ENCODE results near the gene CYP4F22.
"Not testable (repeated sequence)": the region's sequence is repeated elsewhere in the genome, so short reads cannot be mapped to it uniquely, and the experiment has no call there.

Gene CYP4F22

DNA sequence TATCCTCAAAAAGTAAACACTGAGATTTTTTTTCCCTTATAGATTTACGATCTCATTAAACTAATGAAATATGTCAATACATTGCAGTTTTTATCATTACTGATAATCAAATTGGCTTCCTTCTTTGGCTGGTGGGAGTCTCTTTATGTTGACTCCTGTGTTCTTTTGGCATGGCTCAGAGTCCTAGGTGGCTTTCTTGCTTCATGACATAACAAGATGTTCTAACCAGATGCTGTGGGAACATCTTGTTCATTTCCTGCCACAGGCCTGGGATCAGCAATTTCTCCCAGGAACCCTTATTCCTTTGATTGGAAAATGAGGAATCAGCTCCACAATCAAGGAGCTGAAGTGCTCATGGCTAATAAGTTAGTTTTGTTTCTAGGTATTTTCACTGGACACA lies 13.2 kb upstream of the CYP4F22 start:
- DNase-seq: no peak

DNA sequence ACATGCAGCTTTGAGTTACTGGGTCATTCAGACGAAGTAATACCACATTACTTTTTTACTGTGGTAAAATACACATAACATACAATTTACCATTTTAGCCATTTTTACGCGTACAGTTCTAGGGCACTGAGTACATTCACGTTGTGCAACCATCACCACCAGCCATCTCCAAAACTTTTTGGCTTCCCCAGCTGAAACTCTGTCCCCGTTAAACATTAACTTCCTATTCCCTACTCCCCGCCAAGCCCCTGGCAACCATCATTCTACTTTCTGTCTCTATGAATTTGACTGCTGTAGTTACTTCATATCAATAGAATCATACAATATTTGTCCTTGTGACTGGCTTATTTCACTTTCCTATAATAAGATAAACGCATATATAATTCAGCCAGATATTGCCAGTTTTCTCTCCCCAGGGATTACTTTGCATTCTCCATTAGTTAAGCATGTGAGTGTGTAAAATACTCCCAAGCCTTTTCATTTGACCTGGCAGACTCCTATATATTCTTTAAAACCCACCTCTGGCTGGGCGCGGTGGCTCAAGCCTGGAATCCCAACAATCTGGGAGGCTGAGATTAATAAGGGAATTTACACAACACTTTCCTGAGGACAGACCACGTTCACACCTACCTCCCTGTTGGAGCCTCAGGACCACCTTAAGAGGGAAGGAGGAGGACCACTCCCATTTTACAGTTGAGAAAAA lies 10.0 kb upstream of the CYP4F22 start:
- DNase-seq: no peak

DNA sequence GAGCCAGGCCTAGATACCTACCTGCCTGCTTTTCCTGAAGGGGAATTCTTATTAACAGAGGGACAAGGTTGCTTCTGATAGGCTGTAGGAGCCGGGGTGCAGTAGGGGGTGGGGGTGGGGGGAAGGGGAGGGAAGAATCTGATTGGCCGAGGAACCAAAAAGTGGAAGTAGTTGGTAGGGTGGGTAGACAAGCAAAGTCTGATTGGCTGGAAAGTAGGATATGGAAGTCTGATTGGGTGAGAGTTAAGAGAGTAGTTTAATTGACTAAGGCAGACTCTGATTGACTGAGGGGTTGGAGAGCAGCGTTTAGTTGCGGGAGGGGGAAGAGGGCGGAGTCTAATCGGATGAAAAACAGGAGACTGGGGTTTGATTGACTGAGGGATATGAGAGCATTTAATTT lies 9.4 kb upstream of the CYP4F22 start:
- DNase-seq: no peak

DNA sequence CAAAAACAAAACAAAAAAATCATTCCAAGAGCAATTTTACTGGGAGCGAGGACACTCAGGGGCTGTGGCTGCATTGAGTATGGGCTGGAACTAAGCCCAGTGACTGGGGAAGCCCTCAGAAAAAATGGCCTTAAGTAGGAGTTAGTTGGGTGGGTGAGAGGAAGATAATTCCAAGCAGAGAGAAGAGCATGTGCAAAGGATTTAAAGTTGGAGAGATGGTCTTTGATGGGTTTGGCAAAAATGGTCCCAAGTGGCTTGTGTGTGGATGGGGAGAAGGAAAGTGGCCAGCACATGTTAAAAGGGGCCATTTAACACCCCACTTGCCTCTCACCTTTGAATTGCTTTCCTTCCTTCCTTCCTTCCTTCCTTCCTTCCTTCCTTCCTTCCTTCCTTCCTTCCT lies 6.7 kb upstream of the CYP4F22 start:
- DNase-seq: no peak

DNA sequence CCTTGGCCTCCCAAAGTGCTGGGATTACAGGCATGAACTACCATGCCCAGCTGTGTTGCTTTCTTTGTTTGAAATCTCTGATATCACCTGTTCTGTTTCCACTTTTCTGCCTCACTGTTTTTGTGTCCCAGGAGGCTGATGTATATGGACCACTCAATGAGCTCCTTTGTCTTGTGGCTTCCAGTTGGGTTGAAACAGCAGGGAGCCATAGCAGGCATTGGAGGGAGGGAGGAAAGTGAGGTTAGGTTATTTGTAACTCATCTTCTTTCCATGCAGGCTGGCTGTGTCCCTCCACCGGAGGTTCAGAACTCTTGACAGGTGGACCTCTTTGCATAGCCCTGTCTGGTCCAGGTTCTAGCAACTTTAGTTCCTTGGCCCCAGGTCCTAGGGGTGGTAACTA lies 6.1 kb upstream of the CYP4F22 start:
- DNase-seq: no peak

DNA sequence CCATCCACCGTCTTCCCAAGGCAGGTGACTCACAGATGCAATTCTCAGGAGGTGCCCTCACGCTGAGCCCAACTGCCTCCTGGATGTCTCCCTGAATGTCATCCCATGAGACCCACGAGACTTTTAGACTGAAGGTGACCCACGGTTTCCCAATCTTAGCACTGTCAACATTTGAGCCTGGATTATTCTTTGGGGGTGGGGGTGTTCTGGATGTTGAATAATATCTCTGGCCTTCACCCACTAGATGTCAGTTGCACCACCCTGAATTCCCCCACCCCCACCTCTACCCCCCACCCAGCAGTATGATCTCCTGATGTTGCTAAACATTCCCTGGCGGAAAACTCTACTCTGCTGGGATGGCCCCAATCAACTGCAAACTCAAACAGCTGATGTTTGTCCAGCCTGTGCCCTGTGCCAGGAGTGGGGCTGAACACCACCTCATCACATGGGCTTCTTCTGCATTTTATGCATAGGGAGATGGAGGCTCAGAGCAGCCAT lies 2.2 kb upstream of the CYP4F22 start:
- no peak for DNase-seq

DNA sequence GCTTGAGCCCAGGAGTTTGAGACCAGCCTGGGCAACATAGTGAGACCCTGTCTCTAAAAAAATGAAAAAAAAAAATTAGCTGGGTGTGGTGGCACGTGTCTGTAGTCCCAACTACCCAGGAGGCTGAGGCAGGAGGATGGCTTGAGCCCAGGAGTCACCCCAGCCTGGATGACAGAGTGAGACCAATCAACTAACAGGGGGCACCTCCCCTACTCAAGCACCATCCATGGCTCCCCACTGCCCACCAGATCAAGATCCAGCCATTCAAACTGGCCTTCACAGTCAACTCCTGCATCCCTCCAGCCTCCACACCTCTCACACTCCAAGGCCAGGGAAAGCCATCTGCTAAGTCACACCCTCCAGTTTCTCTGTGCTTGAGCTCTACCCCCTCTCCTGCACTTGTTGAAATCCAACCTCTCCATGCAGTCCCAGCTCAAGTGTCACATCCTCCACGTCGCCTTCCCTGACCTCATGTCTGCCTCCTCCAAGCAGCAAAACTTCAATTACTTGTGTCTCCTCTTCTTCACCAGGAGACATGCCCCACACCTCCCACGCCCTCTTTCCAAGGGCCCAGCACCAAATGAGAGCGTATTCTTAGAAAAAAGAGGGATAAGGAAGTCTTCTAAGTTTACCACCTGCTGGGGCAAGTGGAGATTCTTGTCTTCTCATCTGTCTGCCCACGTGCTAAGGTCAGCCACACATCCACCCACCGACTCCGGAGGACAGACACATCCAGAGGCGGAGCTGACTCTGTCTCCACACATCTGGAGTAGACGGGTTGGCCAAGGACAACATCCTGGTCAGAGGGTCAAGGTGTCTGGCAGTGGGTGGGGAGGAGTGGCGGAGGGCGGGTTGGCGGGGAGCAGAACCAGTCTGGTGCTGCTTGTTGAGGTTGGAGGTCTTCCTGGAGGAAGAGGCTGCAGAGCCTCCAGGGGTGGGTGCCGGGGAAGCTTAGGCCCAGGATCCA lies 974 bp upstream of the CYP4F22 start:
- DNase-seq: no peak

DNA sequence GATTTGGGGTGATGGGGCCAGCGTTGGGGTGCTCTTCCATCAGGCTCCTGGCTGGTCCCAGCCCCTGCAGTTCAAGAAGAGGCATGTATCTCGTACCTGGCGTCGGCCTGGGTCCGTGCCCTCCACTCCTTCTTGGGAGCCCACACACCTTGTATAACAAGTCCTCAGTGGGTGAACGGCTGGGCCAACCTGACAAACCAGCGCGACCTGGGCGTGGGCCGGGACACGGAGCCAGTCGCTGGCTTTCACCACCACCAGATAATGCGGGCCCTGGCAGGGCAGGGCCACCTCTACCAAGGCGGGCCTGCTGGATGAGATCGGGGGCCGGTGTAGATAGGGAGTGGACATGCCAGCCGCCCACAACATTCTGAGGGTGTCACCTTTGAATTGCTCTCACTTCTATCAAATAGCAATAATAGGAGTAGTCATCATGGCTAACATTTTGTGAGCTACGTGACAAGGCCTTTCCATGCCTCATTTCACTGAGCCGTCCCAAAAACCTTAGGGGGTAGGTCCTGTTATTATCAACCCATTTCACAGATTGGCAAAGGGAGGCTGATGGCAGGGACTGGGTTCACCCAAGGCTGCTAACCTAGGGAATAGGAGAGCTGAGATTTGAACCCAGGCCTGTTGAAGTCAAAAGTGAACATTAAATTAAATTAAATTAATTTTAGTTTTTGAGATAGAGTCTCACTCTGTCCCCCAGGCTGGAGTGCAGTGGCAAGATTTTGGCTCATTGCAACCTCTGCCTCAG lies 3.5 kb downstream of the CYP4F22 start:
- no peak for DNase-seq

DNA sequence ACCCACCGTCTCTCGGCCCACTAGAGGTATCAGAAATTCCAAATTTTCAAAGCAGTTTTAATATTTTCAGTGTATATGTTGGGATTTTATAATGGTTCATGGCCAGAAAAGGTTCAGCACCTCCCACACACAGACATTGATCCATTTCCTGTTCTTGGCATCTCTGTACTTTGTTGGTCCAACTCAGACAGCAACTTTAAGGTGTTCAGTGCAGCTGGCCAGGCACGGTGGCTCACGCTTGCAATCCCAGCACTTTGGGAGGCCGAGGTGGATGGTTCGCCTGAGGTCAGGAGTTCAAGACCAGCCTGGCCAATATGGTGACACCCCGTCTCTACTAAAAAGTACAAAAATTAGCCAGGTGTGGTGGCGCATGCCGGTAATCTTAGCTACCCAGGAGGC lies 6.9 kb downstream of the CYP4F22 start:
- DNase-seq: not testable (repeated sequence)

DNA sequence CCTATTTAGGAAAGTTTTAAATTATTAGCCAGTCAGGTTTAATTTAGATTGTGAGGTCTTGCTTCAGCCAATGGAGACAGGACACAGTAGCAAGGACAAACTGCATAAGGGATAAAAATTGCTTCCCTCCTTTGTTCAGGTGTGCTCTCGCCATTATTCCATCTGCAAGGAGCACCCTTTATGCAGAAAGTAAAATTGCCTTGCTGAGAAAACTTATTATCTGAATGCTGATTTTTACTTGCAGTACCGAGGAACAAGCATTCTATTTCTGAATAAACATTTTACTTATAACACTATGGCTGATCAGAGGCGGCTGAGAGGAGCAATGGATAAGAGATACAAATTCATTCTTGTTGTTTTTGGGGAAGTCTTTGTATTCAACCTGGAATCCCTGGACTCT lies 8.0 kb downstream of the CYP4F22 start:
- no peak for DNase-seq

DNA sequence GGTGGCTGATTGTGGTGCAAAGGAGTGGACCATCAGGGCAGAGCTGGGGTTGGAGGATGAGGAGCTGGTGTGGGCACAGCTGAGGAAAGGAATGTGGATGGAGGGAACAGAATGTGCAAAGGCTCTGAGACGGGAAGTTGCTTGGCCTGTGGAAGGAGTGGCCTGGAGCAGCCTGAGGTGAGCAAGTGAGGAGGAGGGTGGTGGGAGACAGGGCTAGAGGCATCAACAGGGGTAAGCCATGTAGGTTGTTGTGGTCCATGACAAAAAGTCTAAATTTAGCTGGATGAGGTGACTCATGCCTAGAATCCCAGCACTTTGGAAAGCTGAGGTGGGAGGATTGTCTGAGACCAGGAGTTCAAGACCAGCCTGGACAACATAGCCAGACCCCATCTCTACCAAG lies 9.5 kb downstream of the CYP4F22 start:
- DNase-seq: no peak

DNA sequence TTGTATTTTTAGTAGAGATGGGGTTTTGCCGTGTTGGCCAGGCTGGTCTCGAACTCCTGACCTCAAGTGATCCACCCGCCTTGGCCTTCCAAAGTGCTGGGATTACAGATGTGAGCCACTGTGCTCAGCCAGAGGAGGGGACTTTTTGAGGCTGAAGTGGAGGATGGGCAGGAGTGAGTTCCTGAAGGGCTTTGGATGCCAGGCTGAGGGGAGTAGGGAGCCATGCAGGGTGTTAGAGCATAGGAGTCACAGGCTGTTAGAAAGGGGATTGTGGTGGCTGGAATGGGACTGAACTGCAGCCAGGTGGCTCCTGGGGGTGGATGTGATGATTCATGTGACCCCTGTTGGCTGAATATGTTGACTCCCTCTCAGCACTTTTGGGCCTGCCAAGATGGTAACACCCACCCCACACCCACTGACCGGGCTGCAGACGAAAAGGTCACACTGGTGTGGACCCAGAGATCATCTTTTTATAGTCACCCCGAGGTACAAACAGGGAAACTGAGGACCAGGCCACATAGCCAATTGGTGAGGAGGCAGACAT lies 11.2 kb downstream of the CYP4F22 start:
- no peak for DNase-seq

DNA sequence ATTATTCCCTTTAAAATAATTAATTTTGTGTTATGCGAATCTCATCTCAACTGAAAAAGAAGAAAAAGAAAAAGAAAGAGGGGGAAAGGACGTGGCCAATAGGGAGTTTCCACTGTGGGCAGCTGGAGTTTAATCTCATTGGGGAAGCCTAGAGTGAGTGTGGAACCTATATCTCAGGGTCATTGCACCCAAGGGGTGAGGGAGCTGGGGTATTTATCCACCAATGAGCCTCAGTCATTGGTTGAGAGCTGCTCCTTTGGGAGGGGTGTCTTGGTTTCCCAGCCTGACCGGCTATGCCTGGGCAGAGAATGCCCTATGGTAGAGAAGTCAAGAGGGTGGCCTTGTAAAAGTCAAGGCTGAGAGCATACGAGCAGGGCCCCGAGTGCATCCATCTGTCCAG lies 16.5 kb downstream of the CYP4F22 start:
- no peak for DNase-seq

DNA sequence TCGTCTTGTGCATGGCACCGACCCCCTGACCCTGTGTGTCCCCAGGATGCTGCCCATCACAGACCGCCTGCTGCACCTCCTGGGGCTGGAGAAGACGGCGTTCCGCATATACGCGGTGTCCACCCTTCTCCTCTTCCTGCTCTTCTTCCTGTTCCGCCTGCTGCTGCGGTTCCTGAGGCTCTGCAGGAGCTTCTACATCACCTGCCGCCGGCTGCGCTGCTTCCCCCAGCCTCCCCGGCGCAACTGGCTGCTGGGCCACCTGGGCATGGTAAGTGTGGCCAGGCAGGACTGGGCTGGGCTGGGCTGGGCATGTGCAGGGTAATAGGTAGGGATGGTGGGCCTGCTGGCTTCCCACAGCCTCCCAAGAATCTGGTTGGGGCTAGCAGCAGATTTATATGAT lies 17.0 kb downstream of the CYP4F22 start:
- no peak for DNase-seq

DNA sequence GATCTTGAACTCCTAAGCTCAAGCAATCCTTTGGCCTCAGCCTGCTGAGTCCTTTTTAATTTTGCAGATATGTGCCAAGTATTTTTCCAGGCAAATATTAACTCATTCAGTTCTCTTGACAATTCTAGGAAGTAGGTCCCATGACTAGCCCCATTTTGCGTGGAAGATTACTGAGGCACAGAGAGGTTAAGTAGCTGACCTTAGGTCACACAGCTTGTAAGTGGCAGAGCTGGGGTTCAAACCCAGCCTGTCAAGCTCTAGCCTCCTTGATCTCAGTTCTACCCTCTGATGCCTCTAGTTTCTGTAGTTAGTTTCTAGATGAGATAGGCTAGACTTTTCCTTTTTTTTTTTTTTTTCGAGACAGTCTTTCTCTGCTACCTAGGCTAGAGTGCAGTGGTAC lies 18.1 kb downstream of the CYP4F22 start:
- no peak for DNase-seq

DNA sequence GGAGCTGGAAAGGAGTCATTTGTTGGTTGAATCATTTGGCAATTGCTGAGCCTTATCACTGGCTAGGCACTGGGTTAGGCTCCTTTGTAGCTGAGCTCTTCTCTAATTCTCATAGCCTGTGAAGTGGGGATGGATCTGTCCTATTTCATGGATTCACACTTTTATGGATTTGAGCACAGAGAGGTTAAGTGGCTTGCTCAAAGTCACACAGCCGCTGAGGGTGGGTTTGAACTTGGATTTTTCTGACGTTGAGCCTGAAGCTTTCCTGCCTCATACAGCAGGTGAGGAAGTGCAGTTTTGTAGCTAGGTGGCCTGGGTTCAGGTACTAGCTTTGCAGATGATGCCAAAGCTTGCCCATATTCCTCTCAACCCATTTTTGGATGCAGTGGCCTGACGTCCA lies 19.4 kb downstream of the CYP4F22 start:
- DNase-seq: no peak

DNA sequence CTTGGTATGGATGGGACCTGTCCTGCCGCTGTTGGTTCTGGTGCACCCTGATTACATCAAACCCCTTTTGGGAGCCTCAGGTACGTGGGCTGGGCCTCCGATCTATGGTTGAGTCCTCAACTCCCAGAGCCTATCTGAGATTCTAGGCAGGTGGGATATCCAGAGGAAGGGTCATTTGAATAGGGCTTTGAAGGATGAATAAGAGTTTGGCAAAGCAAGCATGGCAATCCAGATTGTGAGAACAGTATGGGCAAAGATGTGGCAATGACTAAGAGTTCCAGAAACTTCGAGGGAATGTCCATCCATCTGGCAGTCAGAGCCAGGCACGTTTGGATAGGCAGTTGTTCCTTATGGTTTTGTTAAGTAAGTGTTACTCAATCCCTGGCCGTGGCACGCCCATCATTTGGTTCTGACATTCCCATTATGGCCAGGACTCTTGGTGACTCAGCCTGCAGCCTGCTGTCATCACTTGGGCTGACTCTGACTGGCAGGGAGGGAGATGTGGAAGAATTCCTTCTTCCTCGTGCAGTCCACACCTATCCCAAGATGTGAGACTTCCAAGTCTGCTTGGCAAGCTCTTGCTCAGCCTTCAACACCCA lies 21.5 kb downstream of the CYP4F22 start:
- no peak for DNase-seq

DNA sequence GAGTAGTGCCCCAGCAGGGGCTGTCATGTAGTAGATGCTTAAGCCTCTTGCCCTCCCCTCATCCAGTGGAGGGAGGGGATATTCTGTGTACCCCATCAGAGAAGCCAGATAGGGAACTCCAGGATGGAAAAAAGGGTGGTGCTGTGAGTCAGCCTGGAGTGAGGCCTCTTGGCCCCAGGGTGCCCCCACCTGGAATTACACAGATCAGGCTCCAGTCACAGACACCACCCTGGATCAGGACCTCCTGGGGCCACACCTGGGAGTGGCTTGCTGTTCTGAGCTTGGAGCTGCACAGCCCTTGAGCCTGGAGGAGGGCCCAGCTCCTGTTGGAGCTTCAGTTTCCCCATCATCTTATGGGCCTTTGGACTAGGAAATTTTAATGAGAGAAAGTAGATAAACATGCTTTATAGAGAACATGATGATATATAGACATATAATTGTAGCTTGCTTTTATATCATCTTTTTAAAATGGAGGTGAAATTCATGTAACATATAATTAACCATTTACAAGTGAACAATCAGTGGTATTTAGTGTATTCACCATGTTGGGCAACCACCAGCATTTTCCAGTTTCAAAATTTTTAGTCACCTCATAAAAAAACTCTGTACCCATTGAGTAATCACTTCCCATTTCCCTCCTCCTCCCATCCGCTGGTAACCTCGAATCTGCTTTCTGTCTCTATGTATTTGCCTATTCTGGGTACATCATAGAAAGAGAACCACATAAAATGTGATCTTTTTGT lies 24.6 kb downstream of the CYP4F22 start:
- DNase-seq: no peak

DNA sequence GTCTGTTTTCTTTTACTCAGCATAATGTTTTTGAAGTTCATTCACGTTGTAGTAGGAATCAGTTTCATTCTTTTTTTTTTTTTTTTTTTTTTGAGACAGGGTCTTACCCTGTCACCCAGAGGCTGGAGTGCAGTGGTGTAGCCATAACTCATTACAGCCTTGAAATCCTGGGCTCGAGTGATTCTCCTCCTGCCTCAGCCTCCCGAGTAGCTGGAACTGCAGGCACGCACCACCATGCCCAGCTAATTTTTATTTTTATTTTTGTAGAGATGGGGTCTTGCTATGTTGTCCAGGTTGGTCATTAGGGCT lies 25.2 kb downstream of the CYP4F22 start:
- not testable (repeated sequence) for DNase-seq

DNA sequence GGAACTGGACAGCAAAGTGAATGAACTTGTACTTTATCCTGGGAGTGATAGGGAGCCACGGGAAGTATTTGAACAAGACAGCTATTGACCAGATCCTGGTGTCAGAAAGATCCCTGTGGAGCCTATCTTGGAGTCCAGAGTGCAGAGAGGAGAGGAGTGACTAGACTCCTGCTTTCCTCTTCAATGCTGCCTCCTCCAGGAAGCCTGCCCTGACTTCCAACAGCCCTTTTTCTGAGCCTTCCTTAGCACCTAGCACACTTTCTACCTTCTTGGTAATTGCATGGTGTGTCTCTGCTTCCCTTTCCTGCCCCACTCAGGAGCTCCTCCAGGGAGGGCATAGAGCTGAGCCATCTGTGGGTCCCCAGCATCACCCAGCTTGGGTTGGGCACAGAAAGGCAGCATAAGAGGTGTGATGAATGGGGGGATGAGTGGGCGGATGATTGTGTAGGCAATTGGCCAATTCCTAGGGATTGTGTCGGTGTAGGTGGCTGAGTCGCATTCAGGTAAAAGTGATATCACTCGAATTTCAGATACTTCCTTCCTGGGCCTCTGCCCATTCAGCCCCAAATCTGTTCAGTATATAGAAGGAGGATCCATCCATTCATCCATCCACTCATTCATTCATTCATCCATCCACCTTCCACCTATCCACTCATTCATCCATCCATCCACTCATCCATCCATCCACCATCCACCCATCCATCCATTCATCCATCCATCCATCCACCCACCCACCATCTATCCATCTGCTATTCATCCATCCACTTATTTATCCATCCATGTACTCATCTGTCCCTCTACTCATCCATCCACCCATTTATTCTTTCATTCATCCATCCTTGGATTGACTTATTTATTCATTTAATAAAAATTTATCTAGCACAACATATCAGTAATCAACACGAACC lies 26.9 kb downstream of the CYP4F22 start:
- no peak for DNase-seq

DNA sequence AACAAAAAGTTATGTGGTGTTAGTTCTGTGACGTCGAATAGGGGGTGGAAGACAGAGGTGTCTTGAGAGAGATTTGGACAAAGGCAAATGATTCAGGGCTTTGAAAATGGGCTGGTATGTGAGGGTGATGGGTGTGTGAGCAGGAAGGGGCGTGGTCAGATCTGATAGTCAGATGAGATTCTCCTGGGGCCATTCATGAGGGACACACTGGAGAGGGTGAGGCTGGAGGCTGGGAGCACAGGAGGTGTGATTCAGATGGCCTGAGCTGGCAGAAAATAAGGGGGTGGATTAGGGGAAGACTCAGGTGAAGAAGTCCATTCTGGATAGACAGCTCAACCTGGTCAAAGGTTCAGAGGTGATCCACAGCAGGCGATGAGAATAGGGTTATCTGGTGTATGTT lies 28.0 kb downstream of the CYP4F22 start:
- no peak for DNase-seq
